ENCODE results near the gene SNN.

The SNN gene

DNA sequence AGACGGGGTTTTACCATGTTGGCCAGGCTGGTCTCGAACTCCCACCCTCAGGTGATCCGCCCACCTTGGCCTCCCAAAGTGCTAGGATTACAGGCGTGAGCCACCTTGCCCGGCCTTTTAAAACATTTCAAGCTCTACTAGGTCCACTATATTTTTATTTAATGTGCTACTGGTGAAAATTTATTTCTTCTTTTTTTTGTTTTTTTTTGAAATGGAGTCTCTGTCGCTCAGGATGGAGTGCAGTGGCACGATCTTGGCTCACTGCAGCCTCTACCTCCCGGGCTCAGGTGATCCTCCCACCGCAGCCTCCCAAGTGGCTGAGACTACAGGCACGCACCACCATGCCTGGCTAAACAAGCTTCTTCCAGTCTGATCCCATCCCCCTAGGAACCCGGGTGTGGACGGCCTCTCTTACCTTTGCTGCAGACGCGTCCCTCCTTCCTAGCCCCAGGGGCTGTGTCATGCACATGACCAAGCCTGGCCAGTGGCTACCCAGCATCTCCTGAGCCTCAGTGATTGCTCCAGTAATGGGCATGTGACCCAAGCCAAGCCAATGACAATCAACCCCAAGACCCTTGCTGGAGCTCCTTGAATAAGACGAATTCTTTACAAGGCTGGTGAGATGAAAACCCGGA, 41.5 kb upstream of the SNN start:
- no peak overlapping the region for H3K4me3 ChIP-seq (ENCODE audit: low read depth, low read length)
- DNase-seq, result peak; percentile 62 to 76
- no peak overlapping the region for H3K9ac ChIP-seq (ENCODE audit: low read length)
- H4K91ac ChIP-seq (ENCODE audit: low read depth, low read length), result peak overlapping the region; percentile 10
- H2AK5ac ChIP-seq (ENCODE audit: low read length), result peak overlapping the region; percentile 77
- H3K79me1 ChIP-seq (ENCODE audit: low read length), result peaks cover 4% of the 10 kb centered on the region
- H3K14ac ChIP-seq (ENCODE audit: low read length), result no peak overlapping the region
- peak overlapping the region; percentile 54 for H3K18ac ChIP-seq (ENCODE audit: low read length)
- H2BK5ac ChIP-seq (ENCODE audit: low read depth, low read length, poor library complexity), result no peak overlapping the region
- peak overlapping the region; percentile 62 for H2BK12ac ChIP-seq (ENCODE audit: low read length)
- no peak overlapping the region for H4K8ac ChIP-seq (ENCODE audit: low read depth, low read length)
- WGBS (ENCODE audit: extremely low coverage, insufficient coverage, insufficient read length), result no CpG with 5 or more reads among the region's 16 CpGs
- no peaks in the 10 kb centered on the region for H3K79me2 ChIP-seq (ENCODE audit: control insufficient read depth, insufficient read depth, low read length, poor library complexity)
- no peak overlapping the region for H3K4ac ChIP-seq (ENCODE audit: low read depth, low read length)
- H3K27ac ChIP-seq (ENCODE audit: low read depth, low read length), result no peak overlapping the region
- H3K4me1 ChIP-seq (ENCODE audit: control insufficient read depth in 1 of 2, insufficient read depth in 2 of 2, low read length in 2 of 2), result peaks cover 6% of the 10 kb centered on the region in 2 experiments
- H3K9me3 ChIP-seq (ENCODE audit: insufficient read depth, low read depth, low read length), result peaks cover 1% of the 10 kb centered on the region
- H2AFZ ChIP-seq (ENCODE audit: insufficient read depth, low read length, poor library complexity), result no peak overlapping the region
- H3K27me3 ChIP-seq (ENCODE audit: insufficient read depth, low read length), result no peaks in the 10 kb centered on the region
- no peak overlapping the region for H3K4me2 ChIP-seq (ENCODE audit: low read length)
- no peak overlapping the region for H4K12ac ChIP-seq (ENCODE audit: low read depth, low read length)
- no peak overlapping the region for H3K23ac ChIP-seq (ENCODE audit: low read length)
- H2BK120ac ChIP-seq (ENCODE audit: insufficient read depth, low read length, poor library complexity), result no peak overlapping the region
- H3K36me3 ChIP-seq (ENCODE audit: control insufficient read depth in 1 of 2, insufficient read depth in 2 of 2, low read length in 2 of 2), result no peaks in the 10 kb centered on the region

DNA sequence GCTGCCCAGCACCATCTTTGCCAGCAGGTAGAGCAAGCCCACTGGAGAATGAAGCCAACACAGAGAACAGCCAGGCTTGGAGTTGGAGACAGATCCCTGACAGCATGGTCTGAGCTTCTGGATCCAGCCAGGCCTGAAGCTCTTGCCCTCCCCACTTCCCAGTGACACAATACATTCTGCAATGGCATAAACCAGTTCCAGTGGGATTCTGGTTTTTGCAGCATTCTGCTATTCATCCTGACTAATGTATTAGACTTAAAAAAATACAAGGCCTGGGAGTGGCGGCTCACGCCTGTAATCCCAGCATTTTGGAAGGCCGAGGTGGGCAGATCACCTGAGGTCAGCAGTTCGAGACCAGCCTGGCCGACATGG, 41.0 kb upstream of the SNN start:
- peaks cover 1% of the 10 kb centered on the region for H3K9me3 ChIP-seq (ENCODE audit: insufficient read depth, low read depth, low read length)
- no peak overlapping the region for H2AK5ac ChIP-seq (ENCODE audit: low read length)
- no peaks in the 10 kb centered on the region for H3K27me3 ChIP-seq (ENCODE audit: insufficient read depth, low read length)
- H2BK12ac ChIP-seq (ENCODE audit: low read length), result peak overlapping the region; percentile 62
- no peak overlapping the region for H3K14ac ChIP-seq (ENCODE audit: low read length)
- no peak overlapping the region for H3K23ac ChIP-seq (ENCODE audit: low read length)
- no peak overlapping the region for H3K4me2 ChIP-seq (ENCODE audit: low read length)
- H3K4ac ChIP-seq (ENCODE audit: low read depth, low read length), result no peak overlapping the region
- H3K79me1 ChIP-seq (ENCODE audit: low read length), result peaks cover 7% of the 10 kb centered on the region
- H3K36me3 ChIP-seq (ENCODE audit: control insufficient read depth in 1 of 2, insufficient read depth in 2 of 2, low read length in 2 of 2), result no peaks in the 10 kb centered on the region
- H4K91ac ChIP-seq (ENCODE audit: low read depth, low read length), result peak overlapping the region; percentile 10
- no peak overlapping the region for H2BK120ac ChIP-seq (ENCODE audit: insufficient read depth, low read length, poor library complexity)
- H3K79me2 ChIP-seq (ENCODE audit: control insufficient read depth, insufficient read depth, low read length, poor library complexity), result no peaks in the 10 kb centered on the region
- DNase-seq, result peak in 1 of 2 donors; percentile 65
- no peak overlapping the region for H2AFZ ChIP-seq (ENCODE audit: insufficient read depth, low read length, poor library complexity)
- H3K27ac ChIP-seq (ENCODE audit: low read depth, low read length), result no peak overlapping the region
- H2BK5ac ChIP-seq (ENCODE audit: low read depth, low read length, poor library complexity), result no peak overlapping the region
- H3K4me1 ChIP-seq (ENCODE audit: control insufficient read depth in 1 of 2, insufficient read depth in 2 of 2, low read length in 2 of 2), result peaks cover 7 to 10% of the 10 kb centered on the region in 2 experiments
- no peak overlapping the region for H3K4me3 ChIP-seq (ENCODE audit: low read depth, low read length)
- H4K8ac ChIP-seq (ENCODE audit: low read depth, low read length), result no peak overlapping the region
- H3K9ac ChIP-seq (ENCODE audit: low read length), result no peak overlapping the region
- no peak overlapping the region for H4K12ac ChIP-seq (ENCODE audit: low read depth, low read length)
- H3K18ac ChIP-seq (ENCODE audit: low read length), result no peak overlapping the region
- WGBS (ENCODE audit: extremely low coverage, insufficient coverage, insufficient read length), result no CpG with 5 or more reads among the region's 5 CpGs

DNA sequence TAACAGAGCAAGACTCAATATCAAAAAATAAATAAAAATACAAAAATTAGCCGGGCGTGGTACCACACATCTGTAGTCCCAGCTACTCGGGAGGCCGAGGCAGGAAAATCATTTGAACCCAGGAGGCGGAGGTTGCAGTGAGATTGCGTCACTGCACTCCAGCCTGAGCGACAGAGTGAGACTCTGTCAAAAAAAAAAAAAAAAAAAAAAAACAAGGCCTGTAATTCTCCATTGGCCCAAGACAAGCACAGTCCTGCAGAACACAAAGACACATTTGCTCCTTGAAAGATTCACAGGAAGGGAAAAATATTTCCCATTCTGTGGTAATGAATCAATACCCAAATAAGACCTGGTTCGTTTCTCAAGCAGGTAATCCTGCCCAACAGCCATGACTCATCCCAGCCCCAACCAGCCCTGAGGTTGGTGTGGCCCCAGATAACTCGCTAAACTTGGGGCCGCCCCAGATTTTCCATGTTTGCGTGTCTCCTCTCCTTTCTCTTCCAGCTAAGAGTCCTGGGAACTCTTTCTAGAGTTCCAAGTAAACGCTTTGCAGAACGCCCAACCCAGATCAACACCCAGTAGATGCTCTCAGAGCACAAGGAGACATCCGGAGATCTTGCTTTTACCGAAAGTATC, 40.3 kb upstream of the SNN start:
- peak overlapping the region; percentile 60 for H3K27ac ChIP-seq (ENCODE audit: low read depth, low read length)
- H3K9me3 ChIP-seq (ENCODE audit: insufficient read depth, low read depth, low read length), result peaks cover 1% of the 10 kb centered on the region
- no peak overlapping the region for H2AK5ac ChIP-seq (ENCODE audit: low read length)
- H3K14ac ChIP-seq (ENCODE audit: low read length), result peak overlapping the region; percentile 31
- no peak overlapping the region for H4K12ac ChIP-seq (ENCODE audit: low read depth, low read length)
- H3K27me3 ChIP-seq (ENCODE audit: insufficient read depth, low read length), result no peaks in the 10 kb centered on the region
- WGBS (ENCODE audit: extremely low coverage, insufficient coverage, insufficient read length), result no CpG with 5 or more reads among the region's 15 CpGs
- no peak overlapping the region for H4K91ac ChIP-seq (ENCODE audit: low read depth, low read length)
- peaks cover 14 to 16% of the 10 kb centered on the region in 2 experiments for H3K4me1 ChIP-seq (ENCODE audit: control insufficient read depth in 1 of 2, insufficient read depth in 2 of 2, low read length in 2 of 2)
- H2BK5ac ChIP-seq (ENCODE audit: low read depth, low read length, poor library complexity), result no peak overlapping the region
- DNase-seq, result peak; percentile 58 to 80
- H3K23ac ChIP-seq (ENCODE audit: low read length), result no peak overlapping the region
- H3K9ac ChIP-seq (ENCODE audit: low read length), result no peak overlapping the region
- no peak overlapping the region for H3K4ac ChIP-seq (ENCODE audit: low read depth, low read length)
- no peak overlapping the region for H4K8ac ChIP-seq (ENCODE audit: low read depth, low read length)
- no peak overlapping the region for H3K4me3 ChIP-seq (ENCODE audit: low read depth, low read length)
- no peaks in the 10 kb centered on the region for H3K36me3 ChIP-seq (ENCODE audit: control insufficient read depth in 1 of 2, insufficient read depth in 2 of 2, low read length in 2 of 2)
- H2BK120ac ChIP-seq (ENCODE audit: insufficient read depth, low read length, poor library complexity), result peak overlapping the region; percentile 54
- no peak overlapping the region for H2AFZ ChIP-seq (ENCODE audit: insufficient read depth, low read length, poor library complexity)
- H3K79me2 ChIP-seq (ENCODE audit: control insufficient read depth, insufficient read depth, low read length, poor library complexity), result no peaks in the 10 kb centered on the region
- peaks cover 12% of the 10 kb centered on the region for H3K79me1 ChIP-seq (ENCODE audit: low read length)
- no peak overlapping the region for H2BK12ac ChIP-seq (ENCODE audit: low read length)
- no peak overlapping the region for H3K18ac ChIP-seq (ENCODE audit: low read length)
- H3K4me2 ChIP-seq (ENCODE audit: low read length), result no peak overlapping the region

DNA sequence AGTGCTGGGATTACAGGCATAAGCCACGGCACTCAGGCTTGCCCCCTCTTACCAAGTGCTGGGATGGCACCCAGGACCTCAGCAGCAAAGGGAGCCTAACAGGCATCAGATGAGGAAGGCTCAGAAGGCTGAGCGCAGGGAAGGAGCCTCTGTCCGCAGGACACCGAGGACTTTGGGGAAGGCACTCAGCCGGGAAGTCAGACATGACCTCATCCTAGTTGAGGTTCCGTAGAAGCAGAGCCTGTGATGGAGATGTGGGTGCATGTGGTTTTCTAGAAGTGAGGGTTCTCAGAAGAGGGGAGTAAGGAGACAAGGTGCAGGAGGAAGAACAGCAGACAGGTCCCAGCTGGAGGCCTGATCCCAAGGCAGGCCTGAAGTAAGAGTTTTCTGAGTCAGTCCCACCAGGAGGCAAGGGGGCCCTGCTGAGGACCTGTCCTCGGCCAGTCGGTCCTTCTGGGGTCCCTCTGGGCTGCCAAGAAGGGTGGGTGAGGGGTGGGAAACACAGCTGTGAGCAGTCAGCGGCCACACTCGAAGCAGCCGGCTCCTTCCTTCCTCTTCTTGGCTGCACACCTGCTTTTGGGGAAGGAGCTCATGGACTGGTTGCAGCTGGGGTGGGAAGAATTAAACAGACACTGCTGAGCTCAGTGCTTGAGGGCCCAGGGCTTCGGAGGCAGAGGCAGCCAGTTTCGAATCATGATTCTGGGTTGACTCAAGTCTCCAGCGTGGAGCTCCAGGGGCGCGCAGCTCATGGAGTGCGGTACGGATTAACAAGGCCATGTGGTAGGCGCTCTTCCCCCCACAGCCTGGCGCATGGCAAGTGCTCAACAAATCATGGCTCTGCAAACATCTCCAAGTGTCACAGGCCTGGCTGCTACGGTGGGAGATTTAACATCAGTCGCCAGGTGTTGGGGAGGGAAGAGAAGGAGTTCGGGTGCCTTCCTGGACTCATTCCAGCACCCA, 38.9 kb upstream of the SNN start:
- Histone ChIP-seq H4K91ac (ENCODE audit: low read depth, low read length) (peak overlapping the region; percentile 64), H3K79me1 (ENCODE audit: low read length) (peaks cover 15% of the 10 kb centered on the region), H4K8ac (ENCODE audit: low read depth, low read length) (no peak overlapping the region), H3K4me2 (ENCODE audit: low read length) (no peak overlapping the region), H3K18ac (ENCODE audit: low read length) (no peak overlapping the region), H4K12ac (ENCODE audit: low read depth, low read length) (no peak overlapping the region), H3K4me1 (ENCODE audit: control insufficient read depth in 1 of 2, insufficient read depth in 2 of 2, low read length in 2 of 2) (peaks cover 17 to 25% of the 10 kb centered on the region in 2 experiments), H3K27ac (ENCODE audit: low read depth, low read length) (no peak overlapping the region), H2BK120ac (ENCODE audit: insufficient read depth, low read length, poor library complexity) (peak overlapping the region; percentile 1), H3K36me3 (ENCODE audit: control insufficient read depth in 1 of 2, insufficient read depth in 2 of 2, low read length in 2 of 2) (no peaks in the 10 kb centered on the region), H2AK5ac (ENCODE audit: low read length) (no peak overlapping the region), H3K27me3 (ENCODE audit: insufficient read depth, low read length) (no peaks in the 10 kb centered on the region), H3K9ac (ENCODE audit: low read length) (no peak overlapping the region), H3K4me3 (ENCODE audit: low read depth, low read length) (no peak overlapping the region), H3K4ac (ENCODE audit: low read depth, low read length) (no peak overlapping the region), H3K79me2 (ENCODE audit: control insufficient read depth, insufficient read depth, low read length, poor library complexity) (no peaks in the 10 kb centered on the region), H2BK5ac (ENCODE audit: low read depth, low read length, poor library complexity) (no peak overlapping the region), H3K23ac (ENCODE audit: low read length) (no peak overlapping the region), H2AFZ (ENCODE audit: insufficient read depth, low read length, poor library complexity) (no peak overlapping the region), H3K9me3 (ENCODE audit: insufficient read depth, low read depth, low read length) (peaks cover 1% of the 10 kb centered on the region), H2BK12ac (ENCODE audit: low read length) (peak overlapping the region; percentile 46), H3K14ac (ENCODE audit: low read length) (peak overlapping the region; percentile 20)
- whole genome bisulfite sequencing (ENCODE audit: extremely low coverage, insufficient coverage, insufficient read length), result no CpG with 5 or more reads among the region's 23 CpGs
- DNase-seq, result no peak

Data from trophoblast cell (in vitro differentiated cells and primary cell).